Panc1 (cell line): Measurements from ENCODE around the gene EHHADH.

ENCODE experiments used
- POLR2AphosphoS5 ChIP-seq: IDR thresholded peaks from 2 replicates; pipeline ENCODE4 v1.6.1; 2012; ENCODE audit warnings: mild to moderate bottlenecking, low read depth, low read length, moderate library complexity
- SIN3A ChIP-seq: IDR thresholded peaks from 2 replicates; pipeline ENCODE4 v1.6.1; 2012; ENCODE audit warnings: low read depth, mild to moderate bottlenecking, low read length, moderate library complexity, borderline replicate concordance; ENCODE audit not compliant: insufficient read depth
- TCF7L2 ChIP-seq: IDR thresholded peaks from 2 replicates; pipeline ENCODE4 v1.6.1; 2011; ENCODE audit warnings: mild to moderate bottlenecking, low read depth, low read length, inconsistent platforms
- TF ChIP-seq, protein P1 (sequence below): fragments of 450-650 bp; IDR thresholded peaks from 2 replicates; pipeline ENCODE4 v1.5.1; 2017; ENCODE audit warnings: mild to moderate bottlenecking
- TF ChIP-seq, protein P2 (sequence below), 2 experiments: IDR thresholded peaks; 2 replicates each; pipeline ENCODE4 v1.6.1; 2011 to 2012; ENCODE audit warnings: low read depth in 2 of 2, control low read depth in 1 of 2, low read length in 1 of 2, mild to moderate bottlenecking in 1 of 2, moderate library complexity in 1 of 2; ENCODE audit not compliant: insufficient read depth in 1 of 2

DNA sequence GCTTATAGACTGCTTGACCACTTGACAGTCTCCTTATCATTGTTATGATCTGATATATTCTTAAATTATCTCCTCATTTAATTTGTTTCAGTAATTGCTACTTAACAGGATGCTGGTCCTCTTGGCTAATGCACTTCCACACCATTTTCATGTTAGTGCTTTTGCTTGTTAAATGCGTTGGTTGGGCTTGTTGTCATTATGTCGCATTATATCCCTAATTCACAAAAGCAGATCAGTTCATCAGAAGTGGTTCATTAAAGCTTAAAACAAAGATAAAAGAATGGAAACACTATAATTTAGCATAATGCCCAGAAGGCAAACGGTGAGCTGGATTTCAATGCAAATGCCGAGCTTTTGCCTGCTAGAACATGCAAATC lies 17.1 kb upstream of the EHHADH start:
- TF ChIP-seq, protein P1, sequence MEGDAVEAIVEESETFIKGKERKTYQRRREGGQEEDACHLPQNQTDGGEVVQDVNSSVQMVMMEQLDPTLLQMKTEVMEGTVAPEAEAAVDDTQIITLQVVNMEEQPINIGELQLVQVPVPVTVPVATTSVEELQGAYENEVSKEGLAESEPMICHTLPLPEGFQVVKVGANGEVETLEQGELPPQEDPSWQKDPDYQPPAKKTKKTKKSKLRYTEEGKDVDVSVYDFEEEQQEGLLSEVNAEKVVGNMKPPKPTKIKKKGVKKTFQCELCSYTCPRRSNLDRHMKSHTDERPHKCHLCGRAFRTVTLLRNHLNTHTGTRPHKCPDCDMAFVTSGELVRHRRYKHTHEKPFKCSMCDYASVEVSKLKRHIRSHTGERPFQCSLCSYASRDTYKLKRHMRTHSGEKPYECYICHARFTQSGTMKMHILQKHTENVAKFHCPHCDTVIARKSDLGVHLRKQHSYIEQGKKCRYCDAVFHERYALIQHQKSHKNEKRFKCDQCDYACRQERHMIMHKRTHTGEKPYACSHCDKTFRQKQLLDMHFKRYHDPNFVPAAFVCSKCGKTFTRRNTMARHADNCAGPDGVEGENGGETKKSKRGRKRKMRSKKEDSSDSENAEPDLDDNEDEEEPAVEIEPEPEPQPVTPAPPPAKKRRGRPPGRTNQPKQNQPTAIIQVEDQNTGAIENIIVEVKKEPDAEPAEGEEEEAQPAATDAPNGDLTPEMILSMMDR: no peak
- TF ChIP-seq POLR2AphosphoS5 (no peak), SIN3A (no peak), TCF7L2 (no peak)
- TF ChIP-seq, protein P2, sequence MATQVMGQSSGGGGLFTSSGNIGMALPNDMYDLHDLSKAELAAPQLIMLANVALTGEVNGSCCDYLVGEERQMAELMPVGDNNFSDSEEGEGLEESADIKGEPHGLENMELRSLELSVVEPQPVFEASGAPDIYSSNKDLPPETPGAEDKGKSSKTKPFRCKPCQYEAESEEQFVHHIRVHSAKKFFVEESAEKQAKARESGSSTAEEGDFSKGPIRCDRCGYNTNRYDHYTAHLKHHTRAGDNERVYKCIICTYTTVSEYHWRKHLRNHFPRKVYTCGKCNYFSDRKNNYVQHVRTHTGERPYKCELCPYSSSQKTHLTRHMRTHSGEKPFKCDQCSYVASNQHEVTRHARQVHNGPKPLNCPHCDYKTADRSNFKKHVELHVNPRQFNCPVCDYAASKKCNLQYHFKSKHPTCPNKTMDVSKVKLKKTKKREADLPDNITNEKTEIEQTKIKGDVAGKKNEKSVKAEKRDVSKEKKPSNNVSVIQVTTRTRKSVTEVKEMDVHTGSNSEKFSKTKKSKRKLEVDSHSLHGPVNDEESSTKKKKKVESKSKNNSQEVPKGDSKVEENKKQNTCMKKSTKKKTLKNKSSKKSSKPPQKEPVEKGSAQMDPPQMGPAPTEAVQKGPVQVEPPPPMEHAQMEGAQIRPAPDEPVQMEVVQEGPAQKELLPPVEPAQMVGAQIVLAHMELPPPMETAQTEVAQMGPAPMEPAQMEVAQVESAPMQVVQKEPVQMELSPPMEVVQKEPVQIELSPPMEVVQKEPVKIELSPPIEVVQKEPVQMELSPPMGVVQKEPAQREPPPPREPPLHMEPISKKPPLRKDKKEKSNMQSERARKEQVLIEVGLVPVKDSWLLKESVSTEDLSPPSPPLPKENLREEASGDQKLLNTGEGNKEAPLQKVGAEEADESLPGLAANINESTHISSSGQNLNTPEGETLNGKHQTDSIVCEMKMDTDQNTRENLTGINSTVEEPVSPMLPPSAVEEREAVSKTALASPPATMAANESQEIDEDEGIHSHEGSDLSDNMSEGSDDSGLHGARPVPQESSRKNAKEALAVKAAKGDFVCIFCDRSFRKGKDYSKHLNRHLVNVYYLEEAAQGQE (IDR thresholded peaks at IDR 0.05; ENCODE audit: insufficient read depth in 1 of 2, low read depth in 2 of 2, low read length in 1 of 2): no peak
